Aorta (tissue), 5 donors: ENCODE measurements around the gene EMB. TPM values are rescaled to one million over a fixed set of nuclear protein-coding genes. Genes with fewer than 3 reads are reported as not detected.
"Not testable (repeated sequence)": the region's sequence is repeated elsewhere in the genome, so short reads cannot be mapped to it uniquely, and the experiment has no call there.

Source experiments
- ATAC-seq: fragments of 200-7000 bp; cut with Tn5 transposase; one replicate; pipeline ENCODE4 v1.9.1; 2022; ENCODE audit warnings: moderate library complexity; ENCODE audit not compliant: low FRiP score
- DNase-seq, 2 donors: peaks; one replicate each; pipeline ENCODE4 v3.0.0-alpha.2; 2020
- H3K27ac ChIP-seq, 2 donors: one replicate each; pipeline ENCODE4 v1.5.1; 2013; ENCODE audit warnings: low read length in 2 of 2, mild to moderate bottlenecking in 2 of 2, moderate library complexity in 2 of 2, control low read depth in 1 of 2, inconsistent platforms in 1 of 2, low read depth in 1 of 2
- H3K27me3 ChIP-seq, 2 donors: one replicate each; pipeline ENCODE4 v1.6.1; 2013; ENCODE audit warnings: control low read depth in 1 of 2, low read length in 1 of 2, mild to moderate bottlenecking in 1 of 2, moderate library complexity in 1 of 2; ENCODE audit not compliant: insufficient read depth in 2 of 2, control insufficient read depth in 1 of 2
- H3K36me3 ChIP-seq, 2 donors: one replicate each; pipeline ENCODE4 v1.6.1; 2013; ENCODE audit warnings: control low read depth in 1 of 2, low read length in 1 of 2, mild to moderate bottlenecking in 1 of 2; ENCODE audit not compliant: insufficient read depth in 2 of 2, control insufficient read depth in 1 of 2
- H3K4me1 ChIP-seq, 2 donors: one replicate each; pipeline ENCODE4 v1.6.1; 2013; ENCODE audit warnings: low read length in 2 of 2, control low read depth in 1 of 2, mild to moderate bottlenecking in 1 of 2, moderate library complexity in 1 of 2; ENCODE audit not compliant: insufficient read depth in 2 of 2, control insufficient read depth in 1 of 2
- H3K4me3 ChIP-seq, 2 donors: one replicate each; pipeline ENCODE4 v1.5.1; 2013; ENCODE audit warnings: low read length in 2 of 2, control low read depth in 1 of 2, mild to moderate bottlenecking in 1 of 2
- H3K9me3 ChIP-seq: one replicate; pipeline ENCODE4 v1.6.1; 2013; ENCODE audit warnings: mild to moderate bottlenecking, low read length; ENCODE audit not compliant: control insufficient read depth
- WGBS, 2 donors: extraction: QIAGEN DNeasy Blood & Tissue Kit; methylation state at CpG; one replicate each; pipeline ENCODE4 v1.1.7; 2013; 5-methylcytosine and 5-hydroxymethylcytosine counted together
- intact Hi-C, 2 donors: fragments of 100-400 bp; cut with DNase I; formaldehyde crosslinking; loops; one replicate each; pipeline versions ENCODE4 v1.14.2 to v1.15.0; 2022
- polyA plus RNA-seq, 2 donors: library from polyadenylated mRNA; stranded (reverse); fragments of 200-250 nt; gene quantifications; one replicate each; pipeline ENCODE4 v1.2.3, GENCODE V29; 2013
- total RNA-seq, 2 donors: library from RNA; stranded (reverse); fragmentation: NEBNext Ultra II Directional; extraction: Animal tissue kit (Norgen Biotek cat#: 25700); gene quantifications; one replicate each; pipeline ENCODE4 v1.2.1, GENCODE V29; 2021
- donor health status: healthy with polysubstance abuse.
- donor health status: Bipolar disorder and iron deficiency.
- donor health status: DM: no; HTN: no; CAD: no.
- donor health status: DM: no; HTN: no; CAD: no.
- donor health status: DM: yes; HTN: yes; CAD: no.

EMB gene
- total and polyA plus RNA-seq, 4 donors = 2.5 to 40.2 (median 18.6) TPM

DNA sequence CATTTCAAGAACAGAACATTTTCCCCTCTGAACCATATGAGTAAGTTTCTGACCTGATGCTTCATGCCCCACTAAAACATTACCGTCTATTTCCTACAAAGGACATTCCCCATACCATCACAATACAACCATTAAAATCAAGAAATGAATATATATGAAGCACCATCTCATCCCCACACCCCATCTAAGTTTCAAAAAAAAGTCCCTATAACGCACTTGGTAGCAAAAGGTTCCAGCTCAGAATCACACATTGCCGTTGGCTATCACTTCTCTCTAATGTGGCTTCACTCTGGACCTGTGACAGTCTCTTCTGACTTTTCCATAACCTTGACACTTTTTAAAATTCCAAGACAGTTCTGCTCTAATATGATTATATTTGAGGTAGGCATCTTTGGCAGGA, 5.9 kb downstream of the EMB start:
- intact Hi-C loops = no loop called here
- H3K9me3 ChIP-seq = no peaks in the 10 kb centered on the region
- DNase-seq (no peak), ATAC-seq (no peak)
- no peaks in the 10 kb centered on the region for H3K4me1 ChIP-seq
- H3K27ac ChIP-seq = no peak overlapping the region
- 89 to 90% methylated on average over 3 of the region's 3 CpGs for WGBS, 2 donors
- H3K4me3 ChIP-seq = no peak overlapping the region
- no peaks in the 10 kb centered on the region for H3K27me3 ChIP-seq
- no peaks in the 10 kb centered on the region for H3K36me3 ChIP-seq

DNA sequence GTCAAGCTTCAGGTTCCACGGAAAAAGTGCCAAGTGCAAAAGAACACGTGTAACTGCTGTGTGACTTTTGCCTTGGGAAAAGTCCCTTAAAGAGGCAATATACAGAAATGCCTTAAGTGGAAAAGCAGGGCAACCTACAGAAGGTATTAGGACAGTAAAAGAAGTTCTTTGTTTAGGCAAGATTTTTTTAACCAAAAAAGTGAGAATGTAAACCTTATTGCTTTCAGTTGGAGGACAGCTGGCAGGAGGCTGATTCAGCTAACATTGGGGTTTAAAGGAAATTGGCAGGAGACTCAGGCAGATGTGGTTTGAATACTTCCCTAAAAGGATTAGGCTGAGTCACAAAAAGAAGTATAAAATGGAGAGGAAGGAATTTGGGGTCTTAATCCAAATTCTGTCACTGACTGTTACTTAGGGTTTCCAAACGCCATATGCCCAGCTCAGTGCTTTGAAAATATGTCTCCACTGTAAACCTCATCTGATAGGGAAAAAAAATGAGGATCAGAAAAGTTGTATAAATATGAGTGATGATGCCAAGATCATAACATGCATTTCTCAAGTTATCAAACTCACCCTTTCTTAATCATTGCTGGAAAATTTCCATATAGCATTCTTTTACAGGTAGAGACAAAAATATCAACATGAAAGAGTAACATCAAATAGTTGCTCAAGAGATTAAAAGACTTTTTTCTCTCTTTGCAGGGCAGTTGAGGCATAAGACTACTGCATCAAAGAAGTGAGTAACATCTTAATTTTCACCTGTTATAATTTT, 9.8 kb downstream of the EMB start:
- DNase-seq, H3K4me1 ChIP-seq, ATAC-seq, intact Hi-C loops, H3K36me3 ChIP-seq, H3K9me3 ChIP-seq, H3K4me3 ChIP-seq, H3K27ac ChIP-seq, H3K27me3 ChIP-seq: not testable (repeated sequence)
- 17% methylated on average over 3 of the region's 3 CpGs for WGBS, 2 donors

DNA sequence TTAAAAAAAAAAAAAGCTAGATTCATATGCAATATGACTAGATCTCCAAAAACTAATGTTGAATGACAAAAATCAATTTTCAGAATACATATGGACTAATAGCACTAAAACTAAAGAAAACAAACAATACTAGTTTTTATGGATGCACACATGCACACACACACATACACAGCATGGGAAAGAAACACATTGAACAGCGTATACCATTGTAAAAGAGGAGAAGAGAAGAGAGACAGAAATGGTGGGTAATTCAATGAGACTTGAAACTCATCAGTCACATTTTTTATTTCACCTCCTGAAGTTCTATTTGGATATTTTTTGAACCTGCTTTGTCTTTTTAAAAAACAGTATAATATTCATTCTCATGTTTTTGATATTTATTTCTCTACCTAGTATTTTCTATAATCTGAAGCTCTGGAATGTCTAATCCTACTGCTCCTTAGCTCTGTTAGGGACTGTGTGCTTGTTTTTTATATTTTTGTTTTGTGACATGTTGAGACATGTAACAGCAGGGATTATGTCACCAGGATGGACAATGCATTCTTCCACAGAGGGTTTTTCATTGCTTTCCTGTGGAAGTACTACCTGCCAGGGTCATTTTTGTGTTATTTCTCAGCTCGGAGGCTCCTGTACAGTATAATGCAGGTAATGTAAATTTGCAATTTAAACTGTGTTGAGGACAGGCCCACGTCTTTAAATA, 17.8 kb downstream of the EMB start:
- ATAC-seq, H3K9me3 ChIP-seq, DNase-seq, H3K27ac ChIP-seq, H3K27me3 ChIP-seq, intact Hi-C loops, H3K4me3 ChIP-seq, H3K36me3 ChIP-seq, H3K4me1 ChIP-seq: not testable (repeated sequence)
- WGBS, 2 donors = 72 to 75% methylated on average over 3 of the region's 3 CpGs

DNA sequence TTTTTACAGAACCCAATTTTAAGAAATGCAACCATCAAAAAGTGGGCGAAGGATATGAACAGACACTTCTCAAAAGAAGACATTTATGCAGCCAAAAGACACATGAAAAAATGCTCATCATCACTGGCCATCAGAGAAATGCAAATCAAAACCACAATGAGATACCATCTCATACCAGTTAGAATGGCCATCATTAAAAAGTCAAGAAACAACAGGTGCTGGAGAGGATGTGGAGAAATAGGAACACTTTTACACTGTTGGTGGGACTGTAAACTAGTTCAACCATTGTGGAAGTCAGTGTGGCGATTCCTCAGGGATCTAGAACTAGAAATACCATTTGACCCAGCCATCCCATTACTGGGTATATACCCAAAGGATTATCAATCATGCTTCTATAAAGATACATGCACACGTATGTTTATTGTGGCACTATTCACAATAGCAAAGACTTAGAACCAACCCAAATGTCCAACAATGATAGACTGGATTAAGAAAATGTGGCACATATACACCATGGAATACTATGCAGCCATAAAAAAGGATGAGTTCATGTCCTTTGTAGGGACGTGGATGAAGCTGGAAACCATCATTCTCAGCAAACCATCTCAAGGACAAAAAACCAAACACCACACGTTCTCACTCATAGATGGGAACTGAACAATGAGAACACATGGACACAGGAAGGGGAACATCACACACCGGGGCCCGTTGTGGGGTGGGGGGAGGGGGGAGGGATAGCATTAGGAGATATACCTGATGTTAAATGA, 19.7 kb downstream of the EMB start:
- H3K4me3 ChIP-seq, ATAC-seq, H3K27ac ChIP-seq, H3K9me3 ChIP-seq, H3K4me1 ChIP-seq, H3K36me3 ChIP-seq, DNase-seq, H3K27me3 ChIP-seq, intact Hi-C loops: not testable (repeated sequence)
- WGBS, 2 donors = 73 to 81% methylated on average over 6 to 7 of the region's 7 CpGs

DNA sequence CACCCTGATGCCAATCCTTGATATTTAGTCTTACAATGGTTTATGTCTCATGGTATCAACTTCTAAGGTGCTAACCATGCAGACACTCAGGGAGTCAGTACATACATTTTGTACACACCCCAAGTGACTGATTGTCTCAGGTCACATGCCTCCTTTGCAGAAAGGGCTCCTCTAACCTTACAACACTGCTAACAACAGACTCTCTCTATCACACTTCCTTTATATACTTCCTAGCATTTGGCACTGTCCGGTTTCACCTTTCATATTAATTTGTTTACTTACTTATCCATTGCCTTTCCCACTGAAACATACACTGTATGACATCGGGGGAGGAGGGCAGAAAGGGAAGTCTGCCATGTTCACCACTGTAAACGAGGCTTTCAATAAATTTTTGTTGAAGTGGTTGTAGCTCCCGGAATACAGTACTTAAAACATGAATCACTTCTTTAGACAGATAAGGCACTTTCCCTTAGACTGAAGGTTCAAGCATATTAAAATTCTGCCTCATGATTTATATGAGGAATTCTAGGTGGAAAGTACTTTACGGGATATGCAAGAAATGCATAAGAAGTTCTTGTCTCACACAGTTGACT, 20.6 kb downstream of the EMB start:
- intact Hi-C loops = no loop called here
- DNase-seq = no peak
- Histone ChIP-seq H3K27me3 (no peaks in the 10 kb centered on the region), H3K9me3 (no peaks in the 10 kb centered on the region), H3K27ac (no peak overlapping the region), H3K4me1 (no peaks in the 10 kb centered on the region), H3K4me3 (no peak overlapping the region), H3K36me3 (no peaks in the 10 kb centered on the region)
- 77 to 81% methylated on average over 5 of the region's 5 CpGs for WGBS, 2 donors
- no peak for ATAC-seq

DNA sequence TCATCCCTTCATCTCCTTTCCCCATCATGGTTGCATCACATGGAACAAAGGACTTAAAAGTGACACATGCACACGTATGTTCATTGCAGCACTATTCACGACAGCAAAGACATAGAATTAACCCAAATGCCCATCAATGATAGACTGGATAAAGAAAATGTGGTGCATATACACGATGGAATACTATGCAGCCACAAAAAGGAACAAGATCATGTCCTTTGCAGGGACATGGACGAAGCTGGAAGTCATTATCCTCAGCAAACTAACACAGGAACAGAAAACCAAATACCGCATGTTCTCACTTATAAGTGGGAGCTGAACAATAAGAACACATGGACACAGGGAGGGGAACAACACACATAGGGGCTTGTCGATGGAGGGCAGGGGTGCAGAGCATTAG, 21.4 kb downstream of the EMB start:
- H3K4me3 ChIP-seq, H3K27ac ChIP-seq, ATAC-seq, H3K4me1 ChIP-seq, intact Hi-C loops, H3K36me3 ChIP-seq, H3K27me3 ChIP-seq, H3K9me3 ChIP-seq, DNase-seq: not testable (repeated sequence)
- WGBS, 2 donors = 71 to 84% methylated on average over 6 of the region's 6 CpGs

DNA sequence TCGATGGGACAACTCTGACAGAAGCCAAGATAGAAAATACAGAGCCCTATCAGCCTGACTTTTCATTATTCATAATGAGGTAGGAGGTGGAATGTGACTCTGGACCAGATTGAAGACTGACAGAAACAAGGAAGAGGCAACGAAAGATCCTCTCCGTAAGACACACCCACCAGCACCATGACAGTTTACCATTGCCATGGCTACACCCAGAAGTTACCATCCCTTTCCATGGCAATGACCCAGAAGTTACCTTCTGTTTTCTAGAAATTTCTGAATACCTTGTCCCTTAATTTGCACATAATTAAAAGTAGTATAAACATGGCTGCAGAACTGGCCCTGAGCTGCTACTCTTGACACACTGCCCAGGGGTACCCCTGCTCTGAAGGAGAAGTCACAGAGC, 24.5 kb downstream of the EMB start:
- DNase-seq, intact Hi-C loops: not testable (repeated sequence)

DNA sequence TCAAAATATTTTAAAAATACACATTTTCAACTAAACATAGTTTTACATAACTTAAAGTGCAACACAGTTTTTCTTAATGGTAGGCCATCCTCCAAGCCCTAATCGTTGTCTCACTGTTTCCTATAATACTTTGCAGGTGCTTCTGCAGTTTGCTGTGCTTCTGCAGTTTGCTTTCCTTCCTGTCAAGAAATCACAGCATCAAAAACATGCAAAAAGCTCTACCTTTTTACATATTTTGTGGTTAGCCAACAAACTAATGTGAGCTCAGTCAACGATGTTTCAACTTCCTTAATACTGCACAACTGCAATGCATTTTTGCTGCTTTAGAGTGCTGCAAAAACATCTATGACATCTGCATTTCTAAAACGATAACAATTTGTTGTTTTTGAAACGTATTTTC, 25.2 kb downstream of the EMB start:
- intact Hi-C loops = no loop called here
- Histone ChIP-seq H3K4me1 (no peaks in the 10 kb centered on the region), H3K27ac (no peak overlapping the region), H3K4me3 (no peak overlapping the region), H3K36me3 (no peaks in the 10 kb centered on the region), H3K27me3 (no peaks in the 10 kb centered on the region), H3K9me3 (no peaks in the 10 kb centered on the region)
- DNase-seq = no peak
- WGBS, 2 donors = 60 to 61% methylated on average over 4 of the region's 4 CpGs
- no peak for ATAC-seq

More for the DNA sequence above, 24.5 kb downstream of the EMB start:
- H3K9me3 ChIP-seq, H3K27ac ChIP-seq, ATAC-seq, H3K27me3 ChIP-seq, H3K4me1 ChIP-seq, H3K36me3 ChIP-seq, H3K4me3 ChIP-seq: not testable (repeated sequence)
- WGBS, 2 donors = 88 to 91% methylated on average over 3 of the region's 3 CpGs
